ENCODE results near the gene FZD10. TPM values are rescaled to one million over a fixed set of nuclear protein-coding genes. Genes with fewer than 3 reads are reported as not detected.

Gene FZD10
- total RNA-seq, 1 donor: not detected

- H3K4me3 ChIP-seq (ENCODE audit: low read depth, low read length): no peak overlapping the region
- DNase-seq (ENCODE audit: low read depth): no peak
- no peak for TF ChIP-seq CTCF (IDR thresholded peaks at IDR 0.05; ENCODE audit: insufficient read depth, low read depth, low read length)
Measured at GRCh38 chr12:130143136-130143535, 19.1 kb upstream of the FZD10 start.

DNA sequence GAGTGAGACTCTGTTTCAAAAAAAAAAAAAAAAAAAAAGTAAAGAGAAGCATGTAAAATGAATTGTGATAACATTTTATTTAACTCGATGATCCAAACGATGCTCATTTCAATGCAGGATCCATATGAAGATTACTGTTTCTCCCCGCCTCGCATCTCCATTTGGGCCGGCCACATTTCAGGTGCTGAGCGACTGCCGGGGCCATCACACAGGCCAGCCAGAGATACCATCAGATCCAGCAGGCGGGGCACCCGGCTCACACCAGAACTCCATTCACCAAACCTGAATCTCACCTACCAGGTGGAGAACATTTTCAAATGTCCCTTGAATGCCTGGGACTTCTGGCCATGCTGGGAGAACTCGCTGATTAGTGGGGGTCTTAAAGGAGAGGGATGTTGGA is 18.0 kb upstream of the FZD10 start:
- no peak overlapping the region for H3K4me3 ChIP-seq (ENCODE audit: low read depth, low read length)
- no peak for TF ChIP-seq CTCF (IDR thresholded peaks at IDR 0.05; ENCODE audit: insufficient read depth, low read depth, low read length)

DNA sequence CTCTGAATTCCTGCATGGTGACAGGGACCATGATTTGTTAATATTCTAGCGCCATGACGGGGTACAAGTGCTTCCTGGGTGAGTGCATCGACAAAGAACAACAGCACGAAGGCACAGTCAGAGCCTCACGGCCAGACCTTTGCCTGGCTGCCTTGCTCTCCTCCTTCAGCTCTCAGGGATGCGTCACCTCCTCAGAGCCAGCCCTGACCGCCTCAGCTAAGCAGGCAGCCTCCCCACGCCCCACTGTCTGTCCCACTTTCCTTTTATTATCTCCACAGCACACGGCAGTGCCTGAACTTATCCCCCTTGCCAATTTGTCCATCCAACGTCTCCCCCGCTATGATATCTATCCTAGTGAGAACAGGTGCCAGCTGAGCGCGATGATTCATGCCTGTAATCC is 16.5 kb upstream of the FZD10 start:
- no peak overlapping the region for H3K4me3 ChIP-seq (ENCODE audit: low read depth, low read length)
- DNase-seq (ENCODE audit: low read depth): no peak
- no peak for TF ChIP-seq CTCF (IDR thresholded peaks at IDR 0.05; ENCODE audit: insufficient read depth, low read depth, low read length)

More for the DNA sequence above, 18.0 kb upstream of the FZD10 start:
- no peak for DNase-seq (ENCODE audit: low read depth)

DNA sequence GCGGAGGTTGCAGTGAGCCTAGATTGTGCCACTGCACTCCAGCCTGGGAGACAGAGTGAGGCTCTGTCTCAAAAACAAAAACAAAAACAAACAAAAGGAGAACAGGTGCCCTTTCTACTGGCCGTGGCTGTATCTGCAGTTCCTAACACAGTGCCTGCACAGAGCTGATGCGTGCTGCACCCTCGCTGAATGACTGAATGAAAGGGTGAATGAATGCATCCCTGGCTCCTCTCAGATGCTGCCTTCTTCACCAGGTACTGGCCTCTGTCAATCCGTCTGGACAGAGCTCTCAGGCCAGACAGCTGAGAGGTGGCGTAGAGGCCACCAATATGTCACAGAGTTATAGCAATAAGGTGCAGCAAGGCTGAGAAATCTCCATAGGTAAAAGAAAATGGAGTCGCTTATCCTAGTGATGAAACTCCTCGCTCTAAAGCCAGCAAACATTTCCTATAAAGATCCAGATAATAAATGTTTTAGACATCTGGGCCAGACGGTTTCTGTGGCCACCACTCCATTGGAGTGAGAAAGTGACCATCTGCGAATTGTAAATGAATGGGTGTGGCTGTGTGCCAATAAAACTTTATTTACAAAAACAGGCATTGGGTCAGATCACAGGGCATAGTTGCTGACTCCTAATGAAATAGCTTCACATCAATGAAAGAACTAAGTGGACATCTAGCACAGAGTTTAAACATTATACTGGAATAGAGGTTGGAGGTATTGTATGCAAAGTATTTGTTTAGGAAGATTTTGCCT is 15.9 kb upstream of the FZD10 start:
- no peak for DNase-seq (ENCODE audit: low read depth)
- H3K4me3 ChIP-seq (ENCODE audit: low read depth, low read length): no peak overlapping the region
- no peak for TF ChIP-seq CTCF (IDR thresholded peaks at IDR 0.05; ENCODE audit: insufficient read depth, low read depth, low read length)

- no peak overlapping the region for H3K4me3 ChIP-seq (ENCODE audit: low read depth, low read length)
- no peak for TF ChIP-seq CTCF (IDR thresholded peaks at IDR 0.05; ENCODE audit: insufficient read depth, low read depth, low read length)
- no peak for DNase-seq (ENCODE audit: low read depth)
Measured at GRCh38 chr12:130147875-130148596, 14.2 kb upstream of the FZD10 start.

DNA sequence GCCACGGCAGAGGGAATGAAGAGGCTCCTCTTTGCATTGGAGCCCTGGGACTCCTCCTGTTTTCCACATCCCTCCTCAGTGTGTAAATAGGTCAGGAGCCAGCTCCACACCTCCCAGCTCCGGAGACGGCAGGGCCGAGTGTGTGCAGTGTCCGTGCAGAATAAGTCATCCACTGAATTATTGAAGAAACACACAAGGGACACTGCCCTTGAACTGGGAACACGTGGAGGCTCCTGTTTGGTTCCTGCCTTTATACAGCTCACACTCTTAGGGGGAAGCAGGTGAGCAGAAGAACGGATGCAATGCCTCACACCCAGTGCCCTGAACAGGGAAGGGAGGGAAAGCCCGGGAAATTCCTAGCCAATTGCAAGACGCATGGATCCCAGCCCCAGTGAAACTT is 10.4 kb upstream of the FZD10 start:
- no peak overlapping the region for H3K4me3 ChIP-seq (ENCODE audit: low read depth, low read length)
- no peak for TF ChIP-seq CTCF (IDR thresholded peaks at IDR 0.05; ENCODE audit: insufficient read depth, low read depth, low read length)
- DNase-seq (ENCODE audit: low read depth): no peak
